Adrenal gland (tissue), 12 donors: Measurements from ENCODE around the gene NT5C1B. TPM values are rescaled to one million over a fixed set of nuclear protein-coding genes. Genes with fewer than 3 reads are reported as not detected.

Experiments
- DNase-seq, 7 donors: peaks; one replicate each; pipeline ENCODE4 v3.0.0-alpha.2; 2019 to 2020
- H3K27ac ChIP-seq, 5 donors: fragments of 200-600 bp; sonication (generic) in 4 of 5; 1 replicate in 3 of 5; 2 replicates in 2 of 5; pipeline versions ENCODE4 v1.5.1 to v1.8.0; 2016 to 2020; ENCODE audit warnings: mild to moderate bottlenecking in 1 of 5
- H3K27me3 ChIP-seq: fragments of 200-600 bp; 2 replicates; pipeline ENCODE4 v1.8.0; 2021
- H3K36me3 ChIP-seq, 2 donors: fragments of 200-600 bp; replicated peaks in 1 of 2; 1 replicate in 1 of 2; 2 replicates in 1 of 2; pipeline versions ENCODE4 v1.5.1 to v1.8.0; 2018 to 2022
- H3K4me1 ChIP-seq, 2 donors: fragments of 200-600 bp; replicated peaks in 1 of 2; 1 replicate in 1 of 2; 2 replicates in 1 of 2; pipeline versions ENCODE4 v1.5.1 to v1.8.0; 2018 to 2021
- H3K4me3 ChIP-seq, 4 donors: fragments of 200-600 bp; sonication (generic) in 3 of 4; one replicate each; pipeline ENCODE4 v1.5.1; 2016 to 2018
- H3K9me3 ChIP-seq, 3 donors: fragments of 200-600 bp; sonication (generic) in 1 of 3; replicated peaks in 1 of 3; 1 replicate in 2 of 3; 2 replicates in 1 of 3; pipeline versions ENCODE4 v1.5.1 to v1.8.0; 2016 to 2021
- CTCF ChIP-seq, 6 experiments: fragments of 450-650 bp in 4 of 6; fragments of 200-600 bp in 2 of 6; sonication (generic) in 1 of 6; IDR thresholded peaks; 1 replicate in 5 of 6; 2 replicates in 1 of 6; pipeline versions ENCODE4 v1.5.1 to v1.8.0; 2016 to 2021; ENCODE audit warnings: antibody characterized with exemption in 6 of 6, mild to moderate bottlenecking in 2 of 6, moderate library complexity in 1 of 6
- POLR2A ChIP-seq, 2 donors: fragments of 450-650 bp; IDR thresholded peaks; one replicate each; pipeline ENCODE4 v1.6.1; 2017; ENCODE audit warnings: antibody characterized with exemption in 2 of 2, mild to moderate bottlenecking in 2 of 2, moderate library complexity in 1 of 2
- WGBS, 4 donors: extraction: QIAGEN DNeasy Blood & Tissue Kit in 2 of 4; methylation state at CpG; one replicate each; pipeline versions ENCODE4 v1.1.5 to v1.1.7; 2013 to 2017; 5-methylcytosine and 5-hydroxymethylcytosine counted together
- intact Hi-C, 2 donors: fragments of 100-400 bp; cut with DNase I; formaldehyde crosslinking; loops; one replicate each; pipeline versions ENCODE4 v1.14.1 to v1.15.0; 2022 to 2023
- polyA plus RNA-seq, 3 donors: library from polyadenylated mRNA; stranded (reverse); fragments of 200-250 nt in 2 of 3; fragments of 350-450 nt in 1 of 3; fragmentation: Illumina TruSeq in 1 of 3; extraction: RNeasy Lipid Tissue Mini Kit (QIAGEN cat#74804) in 1 of 3; gene quantifications; one replicate each; pipeline ENCODE4 v1.2.3, GENCODE V29; 2013 to 2014
- total RNA-seq, 9 donors: library from RNA; depleted of rRNA in 4 of 9; stranded (reverse); fragments of >200 nt in 4 of 9; fragments of 120-200 nt in 1 of 9; fragmentation: NEBNext Ultra II Directional in 1 of 9; extraction: Animal tissue kit (Norgen Biotek cat#: 25700) in 1 of 9; gene quantifications; one replicate each; pipeline versions ENCODE4 v1.1.0 to v1.2.4, GENCODE V29; 2013 to 2023
- donor health status: healthy with polysubstance abuse.
- donor health status: Bipolar disorder and iron deficiency.
- donor health status: DM: yes; HTN: yes; CAD: no.
- donor health status: DM: no; HTN: no; CAD: no.
- donor health status: DM: no; HTN: no; CAD: no.
- donor health status: DM: yes; HTN: yes; CAD: no.

NT5C1B gene
- total and polyA plus RNA-seq, 12 donors, result not detected

DNA sequence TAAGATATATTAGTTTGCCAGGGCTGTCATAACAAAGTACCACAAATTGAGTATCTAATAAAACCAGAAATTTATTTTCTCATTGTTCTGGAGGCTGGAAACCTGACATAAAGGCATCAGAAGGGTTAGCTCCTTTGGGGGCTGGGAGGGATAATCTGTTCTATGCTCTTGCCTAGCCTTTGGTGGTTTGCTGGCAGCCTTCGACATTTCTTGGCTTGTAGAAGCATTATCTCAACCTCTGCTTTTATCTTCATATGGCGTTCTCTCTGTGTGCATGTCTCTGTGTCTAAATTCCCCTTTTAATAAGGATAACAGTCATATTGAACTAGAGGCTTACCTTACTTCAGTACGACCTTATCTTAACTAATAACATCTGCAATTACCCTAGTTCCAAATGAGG is 22.8 kb upstream of the NT5C1B start:
- Histone ChIP-seq H3K9me3 (no peaks in the 10 kb centered on the region), H3K36me3 (no peaks in the 10 kb centered on the region), H3K27me3 (no peaks in the 10 kb centered on the region), H3K4me1 (no peaks in the 10 kb centered on the region), H3K27ac (no peak overlapping the region), H3K4me3 (no peak overlapping the region)
- TF ChIP-seq POLR2A (IDR thresholded peaks at IDR 0.05) (no peak), CTCF (IDR thresholded peaks at IDR 0.05) (no peak)
- intact Hi-C loops, result no loop called here
- DNase-seq, result no peak
- 74 to 85% (median 82%) methylated on average over 3 of the region's 3 CpGs for WGBS, 4 donors

GRCh38 chr2:18611604-18612003 is 22.2 kb upstream of the NT5C1B start:
- Histone ChIP-seq H3K9me3 (no peaks in the 10 kb centered on the region), H3K36me3 (no peaks in the 10 kb centered on the region), H3K4me1 (no peaks in the 10 kb centered on the region), H3K4me3 (no peak overlapping the region), H3K27ac (no peak overlapping the region), H3K27me3 (no peaks in the 10 kb centered on the region)
- TF ChIP-seq POLR2A (IDR thresholded peaks at IDR 0.05) (no peak), CTCF (IDR thresholded peaks at IDR 0.05) (no peak)
- no peak for DNase-seq
- WGBS, 4 donors, result 96 to 100% (median 98%) methylated on average over 1 of the region's 1 CpG
- intact Hi-C loops, result no loop called here

DNA sequence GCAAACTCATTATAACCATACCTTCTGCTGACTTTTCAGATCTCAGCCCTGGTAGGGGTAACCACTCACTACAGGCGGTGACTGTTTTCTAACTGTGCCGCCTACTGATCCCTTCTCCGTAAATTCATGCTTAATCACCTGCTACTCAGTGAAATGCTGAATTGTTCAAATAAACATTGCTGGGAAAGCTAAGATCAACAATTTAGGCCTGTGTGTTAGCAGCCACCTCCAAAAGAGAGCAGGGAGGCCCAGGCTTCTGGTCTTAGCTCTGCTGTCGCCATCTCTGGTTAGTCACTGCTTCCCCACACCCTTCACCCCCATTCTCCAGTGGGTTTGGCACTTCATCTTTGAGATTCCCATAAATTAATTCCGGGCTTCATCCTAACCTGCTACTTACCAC is 21.8 kb upstream of the NT5C1B start:
- Histone ChIP-seq H3K27ac (no peak overlapping the region), H3K4me3 (no peak overlapping the region), H3K4me1 (no peaks in the 10 kb centered on the region), H3K27me3 (no peaks in the 10 kb centered on the region), H3K9me3 (no peaks in the 10 kb centered on the region), H3K36me3 (no peaks in the 10 kb centered on the region)
- TF ChIP-seq CTCF (IDR thresholded peaks at IDR 0.05), result no peak
- TF ChIP-seq POLR2A (IDR thresholded peaks at IDR 0.05), result no peak
- intact Hi-C loops, result no loop called here
- no peak for DNase-seq
- 94 to 95% (median 95%) methylated on average over 5 of the region's 5 CpGs for WGBS, 4 donors

- Histone ChIP-seq H3K27me3 (no peaks in the 10 kb centered on the region), H3K4me1 (no peaks in the 10 kb centered on the region), H3K36me3 (no peaks in the 10 kb centered on the region), H3K27ac (no peak overlapping the region), H3K4me3 (no peak overlapping the region), H3K9me3 (no peaks in the 10 kb centered on the region)
- WGBS, 4 donors, result 81 to 96% (median 89%) methylated on average over 1 of the region's 1 CpG
- TF ChIP-seq POLR2A (IDR thresholded peaks at IDR 0.05), result no peak
- TF ChIP-seq CTCF (IDR thresholded peaks at IDR 0.05), result no peak
- DNase-seq, result no peak
- intact Hi-C loops, result no loop called here
Observed at GRCh38 chr2:18610651-18611050, 21.3 kb upstream of the NT5C1B start.
